ENCODE results near the gene GABRA4.

GABRA4 gene

DNA sequence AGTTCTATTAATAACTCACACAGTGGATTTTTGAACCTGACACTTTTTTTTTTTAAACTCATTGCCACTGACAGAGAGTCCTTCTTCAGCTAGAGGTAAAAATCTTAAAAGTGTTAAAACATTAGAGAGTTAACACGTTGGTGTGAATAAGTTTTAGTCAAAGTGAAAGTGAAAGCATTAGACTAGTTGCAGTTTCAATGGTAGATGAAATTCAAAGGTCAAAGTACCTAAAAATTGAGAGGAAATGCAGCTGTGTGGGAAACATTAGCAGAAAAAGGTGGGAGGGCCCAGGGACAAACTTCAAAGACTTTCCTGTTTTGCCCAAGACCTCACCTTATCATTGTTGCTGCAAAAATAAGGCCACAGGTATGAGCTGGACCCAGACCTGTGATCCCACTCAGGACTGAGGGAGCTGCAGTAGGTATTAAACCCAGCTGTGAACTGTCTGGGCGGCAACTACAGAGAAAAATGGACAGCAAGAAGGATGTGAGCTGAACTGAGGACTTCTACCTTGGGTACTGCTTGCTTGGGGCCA is 17.6 kb upstream of the GABRA4 start:
- H3K4me1 ChIP-seq (ENCODE audit: control insufficient read depth, insufficient read depth, low read length) = no peaks in the 10 kb centered on the region

GRCh38 chr4:47010347-47010911 is 17.0 kb upstream of the GABRA4 start:
- Histone ChIP-seq H3K9ac (ENCODE audit: low read length) (no peak overlapping the region), H3K27ac (ENCODE audit: low read depth, low read length) (no peak overlapping the region), H3K4me3 (ENCODE audit: low read depth, low read length) (no peak overlapping the region)

More for the DNA sequence above, 17.6 kb upstream of the GABRA4 start:
- Histone ChIP-seq H3K4me3 (ENCODE audit: low read depth, low read length) (no peak overlapping the region), H3K9ac (ENCODE audit: low read length) (no peak overlapping the region), H3K27ac (ENCODE audit: low read depth, low read length) (no peak overlapping the region), H3K36me3 (ENCODE audit: control insufficient read depth, insufficient read depth, low read length) (no peaks in the 10 kb centered on the region), H3K9me3 (ENCODE audit: control insufficient read depth, insufficient read depth, low read depth, low read length) (no peaks in the 10 kb centered on the region), H3K27me3 (ENCODE audit: control insufficient read depth, insufficient read depth, low read length) (no peaks in the 10 kb centered on the region)

DNA sequence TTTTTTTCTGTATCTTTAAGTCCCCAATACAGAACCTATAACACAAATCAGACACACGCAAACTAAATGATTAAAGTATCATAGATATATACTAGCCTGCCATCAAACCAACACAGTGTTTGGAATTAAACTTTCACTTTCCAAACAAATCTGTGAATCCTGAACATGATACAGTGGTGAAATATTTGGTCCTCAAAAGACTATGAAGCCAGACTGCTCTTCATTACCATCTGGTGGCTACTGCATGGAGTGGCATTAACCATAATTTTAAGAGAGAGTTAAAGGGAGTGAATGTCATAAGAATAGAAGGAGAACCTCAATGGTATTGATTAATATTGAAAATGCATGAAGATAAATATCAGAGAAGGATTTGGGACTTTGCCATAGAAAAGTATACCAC is 9.2 kb upstream of the GABRA4 start:
- Histone ChIP-seq H3K27me3 (ENCODE audit: control insufficient read depth, insufficient read depth, low read length) (peaks cover 2% of the 10 kb centered on the region), H3K9me3 (ENCODE audit: control insufficient read depth, insufficient read depth, low read depth, low read length) (no peaks in the 10 kb centered on the region), H3K4me3 (ENCODE audit: low read depth, low read length) (no peak overlapping the region), H3K27ac (ENCODE audit: low read depth, low read length) (no peak overlapping the region), H3K36me3 (ENCODE audit: control insufficient read depth, insufficient read depth, low read length) (no peaks in the 10 kb centered on the region), H3K4me1 (ENCODE audit: control insufficient read depth, insufficient read depth, low read length) (no peaks in the 10 kb centered on the region), H3K9ac (ENCODE audit: low read length) (no peak overlapping the region)

More at GRCh38 chr4:47010347-47010911, 17.0 kb upstream of the GABRA4 start:
- no peaks in the 10 kb centered on the region for H3K4me1 ChIP-seq (ENCODE audit: control insufficient read depth, insufficient read depth, low read length)
- no peaks in the 10 kb centered on the region for H3K36me3 ChIP-seq (ENCODE audit: control insufficient read depth, insufficient read depth, low read length)
- H3K27me3 ChIP-seq (ENCODE audit: control insufficient read depth, insufficient read depth, low read length) = no peaks in the 10 kb centered on the region
- no peaks in the 10 kb centered on the region for H3K9me3 ChIP-seq (ENCODE audit: control insufficient read depth, insufficient read depth, low read depth, low read length)

- no peak overlapping the region for H3K9ac ChIP-seq (ENCODE audit: low read length)
- H3K4me3 ChIP-seq (ENCODE audit: low read depth, low read length) = no peak overlapping the region
- H3K27me3 ChIP-seq (ENCODE audit: control insufficient read depth, insufficient read depth, low read length) = peaks cover 20% of the 10 kb centered on the region
Observed at GRCh38 chr4:47000406-47000805, 7.0 kb upstream of the GABRA4 start.

DNA sequence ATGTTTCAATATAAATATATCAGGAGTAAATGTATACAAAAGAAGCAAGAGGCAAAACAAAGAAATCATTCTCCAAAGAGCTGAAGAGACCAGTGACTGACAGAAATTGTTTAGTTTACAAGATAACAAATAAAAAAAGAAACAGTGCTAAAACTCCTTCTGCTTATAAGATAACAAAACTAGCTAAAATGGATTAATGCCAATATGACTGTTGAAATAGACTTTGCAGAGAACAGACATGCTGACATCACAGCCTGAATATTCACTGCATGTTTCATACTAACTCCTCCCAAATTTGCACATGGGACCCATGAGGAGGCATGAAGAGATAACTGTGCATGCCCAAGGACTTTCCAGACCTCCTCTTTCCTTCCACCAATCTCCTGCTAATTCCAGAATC is 6.2 kb upstream of the GABRA4 start:
- H3K27me3 ChIP-seq (ENCODE audit: control insufficient read depth, insufficient read depth, low read length) = peaks cover 29% of the 10 kb centered on the region
- no peak overlapping the region for H3K27ac ChIP-seq (ENCODE audit: low read depth, low read length)
- H3K9me3 ChIP-seq (ENCODE audit: control insufficient read depth, insufficient read depth, low read depth, low read length) = no peaks in the 10 kb centered on the region
- H3K36me3 ChIP-seq (ENCODE audit: control insufficient read depth, insufficient read depth, low read length) = no peaks in the 10 kb centered on the region
- H3K9ac ChIP-seq (ENCODE audit: low read length) = no peak overlapping the region
- H3K4me3 ChIP-seq (ENCODE audit: low read depth, low read length) = no peak overlapping the region
- no peaks in the 10 kb centered on the region for H3K4me1 ChIP-seq (ENCODE audit: control insufficient read depth, insufficient read depth, low read length)

More at GRCh38 chr4:47000406-47000805, 7.0 kb upstream of the GABRA4 start:
- Histone ChIP-seq H3K4me1 (ENCODE audit: control insufficient read depth, insufficient read depth, low read length) (no peaks in the 10 kb centered on the region), H3K36me3 (ENCODE audit: control insufficient read depth, insufficient read depth, low read length) (no peaks in the 10 kb centered on the region), H3K27ac (ENCODE audit: low read depth, low read length) (no peak overlapping the region), H3K9me3 (ENCODE audit: control insufficient read depth, insufficient read depth, low read depth, low read length) (no peaks in the 10 kb centered on the region)

GRCh38 chr4:46994007-46994405 is 625 bp upstream of the GABRA4 start:
- H3K9me3 ChIP-seq (ENCODE audit: control insufficient read depth, insufficient read depth, low read depth, low read length) = no peaks in the 10 kb centered on the region
- no peaks in the 10 kb centered on the region for H3K36me3 ChIP-seq (ENCODE audit: control insufficient read depth, insufficient read depth, low read length)
- no peak overlapping the region for H3K9ac ChIP-seq (ENCODE audit: low read length)
- peak overlapping the region; percentile 72 for H3K4me3 ChIP-seq (ENCODE audit: low read depth, low read length)
- H3K27ac ChIP-seq (ENCODE audit: low read depth, low read length) = no peak overlapping the region
- 0 out of 2 replicates have a peak, but pooled peaks cover 2% of the 10 kb centered on the region for H3K4me1 ChIP-seq (ENCODE audit: control insufficient read depth, insufficient read depth, low read length)
- H3K27me3 ChIP-seq (ENCODE audit: control insufficient read depth, insufficient read depth, low read length) = peaks cover 84% of the 10 kb centered on the region

DNA sequence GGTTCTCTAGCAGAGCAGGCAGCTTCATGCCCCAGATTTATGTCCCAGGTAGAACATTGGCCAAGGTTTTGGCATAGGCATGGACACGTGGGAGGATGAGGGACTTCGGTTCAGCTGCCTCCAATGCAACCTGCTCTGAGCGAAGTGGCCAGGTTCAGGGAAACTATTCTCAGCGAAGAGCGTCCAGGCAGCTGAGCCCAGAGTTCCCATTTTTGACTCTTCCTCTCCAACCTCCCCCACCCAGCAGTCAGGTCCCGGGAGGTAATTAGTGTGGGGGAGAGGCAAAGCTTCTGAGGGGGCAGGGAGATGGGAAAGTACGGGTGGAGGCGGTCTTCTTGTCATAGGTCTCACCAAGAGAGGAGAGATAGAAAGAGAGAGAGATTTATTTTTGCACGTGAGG is 1.0 kb downstream of the GABRA4 start:
- H3K27me3 ChIP-seq (ENCODE audit: control insufficient read depth, insufficient read depth, low read length) = peaks cover 96% of the 10 kb centered on the region
- 0 out of 2 replicates have a peak, but pooled peaks cover 2% of the 10 kb centered on the region for H3K4me1 ChIP-seq (ENCODE audit: control insufficient read depth, insufficient read depth, low read length)
- H3K27ac ChIP-seq (ENCODE audit: low read depth, low read length) = no peak overlapping the region
- H3K9me3 ChIP-seq (ENCODE audit: control insufficient read depth, insufficient read depth, low read depth, low read length) = no peaks in the 10 kb centered on the region
- H3K4me3 ChIP-seq (ENCODE audit: low read depth, low read length) = peak overlapping the region; percentile 72; the same call in 1 of the 2 replicates
- no peaks in the 10 kb centered on the region for H3K36me3 ChIP-seq (ENCODE audit: control insufficient read depth, insufficient read depth, low read length)
- H3K9ac ChIP-seq (ENCODE audit: low read length) = no peak overlapping the region

DNA sequence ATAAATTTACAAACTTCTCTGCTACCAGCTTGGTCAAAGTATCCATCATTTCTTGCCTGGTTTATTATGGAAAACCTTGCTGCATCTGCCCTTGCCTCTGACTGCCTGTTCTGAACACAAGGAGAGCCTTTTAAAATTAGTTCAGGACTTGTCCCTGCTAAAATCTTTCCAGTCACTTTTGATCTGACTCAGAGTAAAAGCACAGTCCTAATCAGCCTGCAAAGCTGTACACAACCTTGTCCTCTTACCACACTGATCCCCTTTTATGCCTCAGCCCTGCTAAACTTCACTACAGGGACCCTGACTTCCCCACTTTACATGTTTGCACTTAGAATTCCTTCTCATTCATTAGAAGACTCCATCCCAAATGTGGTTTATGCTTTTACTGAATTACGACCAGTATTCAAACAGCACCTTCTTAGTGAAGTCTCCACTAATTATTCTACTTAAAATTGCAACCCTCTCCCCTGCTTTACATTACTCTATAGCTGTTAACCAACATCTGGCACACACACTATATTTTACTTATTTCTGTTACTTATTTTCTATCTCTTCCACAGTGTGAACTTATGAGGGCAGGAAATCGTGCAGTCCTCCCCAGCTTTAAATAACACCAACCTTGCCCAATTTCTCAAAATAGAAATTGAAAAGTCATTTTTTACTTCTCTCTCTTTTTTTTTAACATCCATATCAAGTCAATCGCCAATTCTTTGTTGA is 6.3 kb downstream of the GABRA4 start:
- H3K27me3 ChIP-seq (ENCODE audit: control insufficient read depth, insufficient read depth, low read length) = peaks cover 60% of the 10 kb centered on the region
- H3K4me3 ChIP-seq (ENCODE audit: low read depth, low read length) = no peak overlapping the region
- H3K9me3 ChIP-seq (ENCODE audit: control insufficient read depth, insufficient read depth, low read depth, low read length) = no peaks in the 10 kb centered on the region
- H3K27ac ChIP-seq (ENCODE audit: low read depth, low read length) = no peak overlapping the region
- H3K9ac ChIP-seq (ENCODE audit: low read length) = no peak overlapping the region
- H3K36me3 ChIP-seq (ENCODE audit: control insufficient read depth, insufficient read depth, low read length) = no peaks in the 10 kb centered on the region
- no peaks in the 10 kb centered on the region for H3K4me1 ChIP-seq (ENCODE audit: control insufficient read depth, insufficient read depth, low read length)

DNA sequence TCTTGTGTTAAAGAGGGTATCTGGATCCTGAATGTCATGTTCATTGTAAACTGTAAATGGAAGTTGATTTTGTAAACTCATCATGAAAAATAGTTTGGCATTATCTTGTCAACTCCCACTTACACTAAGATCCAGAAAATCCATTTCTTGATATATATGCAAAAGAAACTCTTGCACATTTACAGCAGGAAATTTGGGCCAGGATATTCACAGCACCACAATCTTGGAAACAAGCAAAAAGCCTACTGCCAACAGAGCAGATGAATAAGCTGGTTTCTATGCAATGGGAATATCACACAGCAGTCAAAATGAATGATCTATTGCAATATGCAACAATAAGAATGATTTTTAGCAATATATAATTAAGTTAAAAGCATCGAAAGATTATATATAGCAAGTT is 8.6 kb downstream of the GABRA4 start:
- Histone ChIP-seq H3K9me3 (ENCODE audit: control insufficient read depth, insufficient read depth, low read depth, low read length) (no peaks in the 10 kb centered on the region), H3K4me3 (ENCODE audit: low read depth, low read length) (no peak overlapping the region), H3K9ac (ENCODE audit: low read length) (no peak overlapping the region), H3K36me3 (ENCODE audit: control insufficient read depth, insufficient read depth, low read length) (no peaks in the 10 kb centered on the region), H3K4me1 (ENCODE audit: control insufficient read depth, insufficient read depth, low read length) (peaks cover 4% of the 10 kb centered on the region; the same call in 1 of the 2 replicates), H3K27ac (ENCODE audit: low read depth, low read length) (no peak overlapping the region), H3K27me3 (ENCODE audit: control insufficient read depth, insufficient read depth, low read length) (peaks cover 37% of the 10 kb centered on the region)

GRCh38 chr4:46980851-46981250 is 12.5 kb downstream of the GABRA4 start:
- H3K4me3 ChIP-seq (ENCODE audit: low read depth, low read length) = no peak overlapping the region
- no peaks in the 10 kb centered on the region for H3K9me3 ChIP-seq (ENCODE audit: control insufficient read depth, insufficient read depth, low read depth, low read length)
- H3K36me3 ChIP-seq (ENCODE audit: control insufficient read depth, insufficient read depth, low read length) = no peaks in the 10 kb centered on the region
- H3K4me1 ChIP-seq (ENCODE audit: control insufficient read depth, insufficient read depth, low read length) = peaks cover 4% of the 10 kb centered on the region; the same call in 1 of the 2 replicates
- H3K27ac ChIP-seq (ENCODE audit: low read depth, low read length) = no peak overlapping the region
- H3K9ac ChIP-seq (ENCODE audit: low read length) = no peak overlapping the region
- H3K27me3 ChIP-seq (ENCODE audit: control insufficient read depth, insufficient read depth, low read length) = no peaks in the 10 kb centered on the region

DNA sequence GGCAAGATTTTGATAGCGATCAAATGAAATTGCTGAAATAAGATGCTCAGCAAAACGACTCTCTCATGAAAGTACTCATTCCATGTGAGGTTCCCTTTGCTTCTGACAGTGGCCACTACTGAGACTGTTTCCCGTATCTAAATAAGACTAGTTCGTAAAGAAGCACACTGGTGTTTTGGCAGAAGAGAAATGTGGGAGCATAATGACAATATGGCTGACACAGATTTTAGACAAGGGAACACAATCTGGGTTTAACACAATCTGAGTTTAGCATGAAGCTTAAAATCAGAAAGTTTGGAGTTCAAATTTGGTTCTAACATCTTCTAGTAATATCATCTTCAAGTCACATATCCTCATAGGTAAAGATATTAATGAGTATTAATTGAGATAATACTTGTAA is 13.7 kb downstream of the GABRA4 start:
- peaks cover 4% of the 10 kb centered on the region; the same call in 1 of the 2 replicates for H3K4me1 ChIP-seq (ENCODE audit: control insufficient read depth, insufficient read depth, low read length)
- no peak overlapping the region for H3K27ac ChIP-seq (ENCODE audit: low read depth, low read length)
- H3K27me3 ChIP-seq (ENCODE audit: control insufficient read depth, insufficient read depth, low read length) = peaks cover 3% of the 10 kb centered on the region; the same call in 1 of the 2 replicates
- no peaks in the 10 kb centered on the region for H3K9me3 ChIP-seq (ENCODE audit: control insufficient read depth, insufficient read depth, low read depth, low read length)
- no peak overlapping the region for H3K4me3 ChIP-seq (ENCODE audit: low read depth, low read length)
- H3K9ac ChIP-seq (ENCODE audit: low read length) = no peak overlapping the region
- no peaks in the 10 kb centered on the region for H3K36me3 ChIP-seq (ENCODE audit: control insufficient read depth, insufficient read depth, low read length)

Measured in HUES6 (cell line).